Activated naive CD4-positive, alpha-beta T cell treated with anti-CD3 and anti-CD28 coated beads, Interleukin-2, amount 50 U/mL, for 24 hours (primary cell): Measurements from ENCODE around the gene PTPRD.
"Not testable (repeated sequence)": the region's sequence is repeated elsewhere in the genome, so short reads cannot be mapped to it uniquely, and the experiment has no call there.

ENCODE experiments used
- H3K27ac Mint-ChIP-seq: one replicate; pipeline ENCODE4 v1.8.0; 2021; ENCODE audit warnings: mild to moderate bottlenecking, mixed read lengths
- H3K27me3 Mint-ChIP-seq: one replicate; pipeline ENCODE4 v1.8.0; 2021; ENCODE audit warnings: mixed read lengths
- H3K36me3 Mint-ChIP-seq: one replicate; pipeline ENCODE4 v1.8.0; 2021; ENCODE audit warnings: mixed read lengths
- H3K4me1 Mint-ChIP-seq: one replicate; pipeline ENCODE4 v1.8.0; 2021; ENCODE audit warnings: mixed read lengths
- H3K4me3 Mint-ChIP-seq: one replicate; pipeline ENCODE4 v1.8.0; 2021; ENCODE audit warnings: mild to moderate bottlenecking, mixed read lengths
- H3K9me3 Mint-ChIP-seq: one replicate; pipeline ENCODE4 v1.8.0; 2021; ENCODE audit warnings: mixed read lengths

The PTPRD gene

DNA sequence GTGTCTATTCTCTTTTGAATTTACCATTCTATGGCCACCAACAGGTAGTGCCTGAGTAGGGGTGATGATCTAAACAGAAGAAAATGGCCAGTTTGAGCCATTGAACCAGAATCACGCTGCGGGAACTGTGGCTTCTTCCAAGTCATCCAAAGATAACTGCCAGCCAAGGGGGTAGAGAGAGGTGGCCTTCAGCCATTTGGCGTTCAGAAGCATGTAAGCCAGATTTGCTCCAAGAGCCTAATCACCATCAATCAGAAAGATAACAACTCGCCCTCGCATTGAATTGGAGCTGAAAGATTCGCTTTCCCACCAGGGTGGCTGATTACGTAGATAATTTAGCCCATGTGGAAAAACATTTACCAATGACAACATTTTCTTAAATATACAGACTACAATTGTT is 1510.5 kb downstream of the PTPRD start:
- H3K27me3 Mint-ChIP-seq, result no peaks in the 10 kb centered on the region
- no peaks in the 10 kb centered on the region for H3K4me1 Mint-ChIP-seq
- H3K27ac Mint-ChIP-seq, result no peak overlapping the region
- H3K9me3 Mint-ChIP-seq, result no peaks in the 10 kb centered on the region
- H3K4me3 Mint-ChIP-seq, result no peak overlapping the region
- H3K36me3 Mint-ChIP-seq, result no peaks in the 10 kb centered on the region

- H3K4me3 Mint-ChIP-seq, result no peak overlapping the region
- no peaks in the 10 kb centered on the region for H3K36me3 Mint-ChIP-seq
- no peaks in the 10 kb centered on the region for H3K4me1 Mint-ChIP-seq
- no peaks in the 10 kb centered on the region for H3K27me3 Mint-ChIP-seq
- no peaks in the 10 kb centered on the region for H3K9me3 Mint-ChIP-seq
- no peak overlapping the region for H3K27ac Mint-ChIP-seq
These were observed 1512.7 kb downstream of the PTPRD start for GRCh38 chr9:9100070-9100469.

GRCh38 chr9:9099646-9100045 is 1513.2 kb downstream of the PTPRD start:
- H3K27me3 Mint-ChIP-seq, result no peaks in the 10 kb centered on the region
- H3K4me1 Mint-ChIP-seq, result no peaks in the 10 kb centered on the region
- H3K4me3 Mint-ChIP-seq, result no peak overlapping the region
- H3K9me3 Mint-ChIP-seq, result no peaks in the 10 kb centered on the region
- no peak overlapping the region for H3K27ac Mint-ChIP-seq
- H3K36me3 Mint-ChIP-seq, result no peaks in the 10 kb centered on the region

- not testable (repeated sequence) for H3K4me1 Mint-ChIP-seq, H3K36me3 Mint-ChIP-seq, H3K27ac Mint-ChIP-seq
These were observed 1515.5 kb downstream of the PTPRD start for GRCh38 chr9:9097254-9097653.

GRCh38 chr9:9091387-9091786 is 1521.4 kb downstream of the PTPRD start:
- Mint-ChIP-seq H3K27me3 (no peaks in the 10 kb centered on the region), H3K9me3 (no peaks in the 10 kb centered on the region), H3K4me1 (no peaks in the 10 kb centered on the region), H3K4me3 (no peak overlapping the region), H3K27ac (no peak overlapping the region), H3K36me3 (no peaks in the 10 kb centered on the region)

More at GRCh38 chr9:9097254-9097653, 1515.5 kb downstream of the PTPRD start:
- H3K27me3 Mint-ChIP-seq, H3K9me3 Mint-ChIP-seq, H3K4me3 Mint-ChIP-seq: not testable (repeated sequence)

DNA sequence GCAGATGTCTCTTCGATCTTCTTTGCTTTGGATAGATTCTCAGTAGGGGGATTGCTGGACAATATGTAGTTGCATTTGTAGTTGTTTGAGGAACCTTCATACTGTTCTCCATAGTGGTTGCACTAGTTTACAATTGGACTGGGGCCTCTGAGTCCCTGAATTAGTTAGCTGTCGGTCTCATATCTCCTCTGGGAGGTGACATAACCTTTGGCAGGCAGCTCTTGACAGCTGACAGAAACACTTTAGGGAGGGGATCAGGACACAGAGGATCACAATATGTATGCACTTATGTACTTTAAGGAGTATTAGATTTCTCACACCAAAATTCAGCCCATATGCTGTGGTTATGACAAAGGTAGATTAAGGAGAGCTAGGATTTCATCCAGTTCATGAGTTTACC is 1533.3 kb downstream of the PTPRD start:
- no peak overlapping the region for H3K4me3 Mint-ChIP-seq
- no peak overlapping the region for H3K27ac Mint-ChIP-seq
- no peaks in the 10 kb centered on the region for H3K4me1 Mint-ChIP-seq
- peaks cover 15% of the 10 kb centered on the region for H3K9me3 Mint-ChIP-seq
- H3K36me3 Mint-ChIP-seq, result no peaks in the 10 kb centered on the region
- H3K27me3 Mint-ChIP-seq, result no peaks in the 10 kb centered on the region

DNA sequence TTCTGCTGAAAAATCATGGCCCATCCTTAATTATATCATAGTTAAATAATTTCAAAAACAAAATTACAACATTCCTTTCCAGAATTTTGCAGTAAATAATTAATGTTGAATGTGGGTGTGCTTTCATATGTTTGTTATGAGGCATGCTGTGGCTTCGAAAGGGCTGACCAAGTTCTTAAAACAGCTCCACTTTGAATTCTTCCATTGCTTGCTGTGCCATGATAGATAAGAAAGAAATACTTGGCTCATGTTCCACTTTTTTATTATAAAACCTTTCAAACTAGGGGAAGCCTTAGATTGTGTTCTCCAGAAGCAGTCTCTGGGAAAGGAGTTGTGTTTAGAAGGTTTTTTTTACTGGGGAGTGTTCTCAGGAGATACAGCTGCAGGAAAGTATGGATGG is 1534.5 kb downstream of the PTPRD start:
- H3K27me3 Mint-ChIP-seq, result no peaks in the 10 kb centered on the region
- no peaks in the 10 kb centered on the region for H3K4me1 Mint-ChIP-seq
- H3K27ac Mint-ChIP-seq, result no peak overlapping the region
- no peak overlapping the region for H3K4me3 Mint-ChIP-seq
- no peaks in the 10 kb centered on the region for H3K36me3 Mint-ChIP-seq
- H3K9me3 Mint-ChIP-seq, result peaks cover 15% of the 10 kb centered on the region

DNA sequence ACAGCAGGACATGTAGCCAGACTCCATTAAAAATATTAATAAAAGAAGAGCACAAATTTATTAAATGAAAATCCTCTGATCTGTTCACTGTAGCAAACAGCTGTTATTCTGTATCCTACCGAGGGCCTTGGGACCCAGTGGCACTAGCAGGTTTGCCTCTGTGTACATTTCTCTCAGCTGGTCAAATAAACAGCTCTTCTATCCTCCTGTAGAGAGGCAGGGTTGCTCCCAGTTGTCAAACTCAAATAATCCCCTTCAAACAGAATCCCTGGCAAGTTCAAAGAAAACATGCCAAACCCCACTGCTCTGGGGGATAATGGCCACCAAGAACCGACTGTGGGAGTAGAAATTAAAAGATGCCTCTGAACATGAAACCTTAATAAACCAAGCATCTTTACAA is 1551.2 kb downstream of the PTPRD start:
- Mint-ChIP-seq H3K9me3 (peaks cover 5% of the 10 kb centered on the region), H3K4me1 (no peaks in the 10 kb centered on the region), H3K27me3 (no peaks in the 10 kb centered on the region), H3K4me3 (no peak overlapping the region), H3K36me3 (no peaks in the 10 kb centered on the region), H3K27ac (no peak overlapping the region)

DNA sequence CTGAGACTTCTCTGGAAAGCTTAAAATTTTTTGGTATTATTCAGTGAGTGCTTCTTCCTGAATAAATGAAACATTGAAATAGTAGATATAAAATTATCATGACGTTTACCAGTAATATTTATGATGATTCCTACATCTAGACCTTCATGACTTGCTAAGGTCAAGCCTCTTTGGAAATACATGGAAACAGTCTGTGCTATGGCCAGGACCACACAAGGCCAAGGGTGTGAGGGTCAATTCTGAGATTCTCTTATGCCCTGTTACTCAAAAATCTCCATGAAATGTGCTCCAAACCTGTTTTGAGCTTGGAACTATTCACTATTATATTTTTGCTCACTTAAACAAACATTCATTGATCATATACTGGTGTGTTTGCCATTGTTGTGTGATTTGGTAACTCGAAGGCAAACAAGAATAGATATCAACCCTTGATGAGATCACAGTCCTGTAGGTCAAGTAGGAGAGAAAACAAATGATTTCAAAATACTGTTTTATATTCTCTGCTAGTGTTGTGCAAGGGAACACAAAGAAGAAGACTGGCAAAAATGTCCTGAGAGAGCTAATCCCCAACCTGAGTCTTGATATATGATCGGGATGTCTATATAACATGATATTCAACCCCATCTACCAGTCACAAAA is 1558.3 kb downstream of the PTPRD start:
- H3K4me3 Mint-ChIP-seq, result no peak overlapping the region
- no peaks in the 10 kb centered on the region for H3K27me3 Mint-ChIP-seq
- no peak overlapping the region for H3K27ac Mint-ChIP-seq
- peaks cover 5% of the 10 kb centered on the region for H3K9me3 Mint-ChIP-seq
- H3K4me1 Mint-ChIP-seq, result no peaks in the 10 kb centered on the region
- H3K36me3 Mint-ChIP-seq, result no peaks in the 10 kb centered on the region

DNA sequence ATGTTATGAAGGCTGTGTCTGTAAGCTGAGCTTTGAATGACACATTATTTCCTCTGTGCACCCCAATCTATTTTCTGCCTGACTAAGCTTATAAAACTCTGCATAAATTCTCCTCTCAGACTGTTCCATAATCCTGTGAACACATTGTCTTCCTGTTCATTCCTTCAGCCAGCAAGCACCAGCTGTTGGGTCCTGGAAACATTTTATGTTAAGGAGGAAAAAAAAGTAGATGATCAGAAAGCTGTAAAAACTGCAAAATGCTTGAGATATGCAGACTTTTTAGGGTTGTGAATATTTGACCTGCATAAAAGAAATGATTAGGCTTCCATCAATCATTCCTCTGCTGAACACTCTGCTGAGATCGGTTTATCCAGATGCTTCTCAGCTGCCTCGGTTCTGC is 1567.2 kb downstream of the PTPRD start:
- H3K4me1 Mint-ChIP-seq, result no peaks in the 10 kb centered on the region
- no peaks in the 10 kb centered on the region for H3K36me3 Mint-ChIP-seq
- no peak overlapping the region for H3K27ac Mint-ChIP-seq
- H3K4me3 Mint-ChIP-seq, result no peak overlapping the region
- no peaks in the 10 kb centered on the region for H3K9me3 Mint-ChIP-seq
- no peaks in the 10 kb centered on the region for H3K27me3 Mint-ChIP-seq

DNA sequence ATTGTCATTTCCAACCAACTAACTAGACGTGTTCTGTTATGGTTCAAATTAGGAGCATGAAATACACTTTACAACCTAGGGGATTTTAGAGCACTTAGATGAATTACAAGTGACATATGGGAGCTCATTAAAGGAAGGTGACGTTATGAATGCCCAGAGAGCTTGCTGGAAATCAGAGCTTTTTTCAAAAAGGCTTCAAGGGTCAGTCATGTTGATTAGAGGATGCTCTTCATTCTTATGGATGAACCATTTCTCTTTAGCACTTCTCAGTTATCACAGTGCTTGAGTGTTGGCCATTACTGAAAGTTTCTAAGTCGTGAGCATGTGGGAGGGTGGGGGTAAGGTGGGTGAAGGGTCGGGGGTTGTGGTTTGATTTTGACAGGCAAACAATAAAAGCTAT is 1567.7 kb downstream of the PTPRD start:
- H3K36me3 Mint-ChIP-seq, result no peaks in the 10 kb centered on the region
- no peaks in the 10 kb centered on the region for H3K4me1 Mint-ChIP-seq
- H3K27ac Mint-ChIP-seq, result no peak overlapping the region

GRCh38 chr9:9043788-9044187 is 1569.0 kb downstream of the PTPRD start:
- not testable (repeated sequence) for H3K27ac Mint-ChIP-seq

More for the DNA sequence above, 1567.7 kb downstream of the PTPRD start:
- Mint-ChIP-seq H3K4me3 (no peak overlapping the region), H3K9me3 (no peaks in the 10 kb centered on the region), H3K27me3 (no peaks in the 10 kb centered on the region)

DNA sequence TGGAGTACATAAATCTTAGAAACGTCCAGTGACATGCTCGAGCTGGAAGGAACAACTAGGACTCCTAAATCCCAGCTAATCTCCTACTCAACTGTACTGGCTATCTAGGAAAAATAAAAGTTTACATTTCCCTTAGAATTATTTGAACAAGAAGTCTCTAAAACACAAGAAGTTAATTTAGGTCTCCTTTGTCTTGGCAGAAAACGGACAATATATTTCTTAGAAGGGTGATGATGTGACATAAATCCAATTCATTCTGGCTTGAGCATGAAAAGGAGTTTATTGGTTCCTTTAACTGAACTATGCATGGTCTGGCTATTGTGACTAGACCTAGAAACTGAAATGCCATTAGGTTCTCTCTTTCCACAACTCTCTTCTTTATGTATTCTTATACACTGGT is 1571.0 kb downstream of the PTPRD start:
- Mint-ChIP-seq H3K9me3 (no peaks in the 10 kb centered on the region), H3K27me3 (no peaks in the 10 kb centered on the region), H3K4me3 (no peak overlapping the region), H3K4me1 (no peaks in the 10 kb centered on the region), H3K27ac (no peak overlapping the region), H3K36me3 (no peaks in the 10 kb centered on the region)

More at GRCh38 chr9:9043788-9044187, 1569.0 kb downstream of the PTPRD start:
- H3K36me3 Mint-ChIP-seq, H3K27me3 Mint-ChIP-seq, H3K4me3 Mint-ChIP-seq, H3K9me3 Mint-ChIP-seq, H3K4me1 Mint-ChIP-seq: not testable (repeated sequence)

DNA sequence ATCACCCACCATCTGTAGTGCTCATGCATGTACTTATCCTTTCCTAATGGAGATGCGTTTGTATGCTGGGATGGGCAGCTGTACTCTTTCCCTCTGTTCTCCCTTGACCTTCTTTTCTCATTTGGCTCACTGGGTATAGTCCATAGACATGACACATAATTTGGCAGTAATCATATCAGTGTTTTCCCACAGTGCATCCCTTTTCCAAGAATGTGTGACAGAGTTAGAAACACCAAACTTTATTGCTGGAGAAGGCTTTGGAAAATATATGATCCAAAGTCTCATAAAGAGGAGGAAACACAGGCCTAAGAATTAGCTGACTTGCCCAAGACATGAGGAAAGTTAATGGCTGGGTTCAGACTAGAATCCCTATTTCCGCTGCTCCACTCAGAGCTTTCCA is 1579.8 kb downstream of the PTPRD start:
- Mint-ChIP-seq H3K27ac (no peak overlapping the region), H3K9me3 (peaks cover 7% of the 10 kb centered on the region), H3K4me1 (no peaks in the 10 kb centered on the region), H3K27me3 (no peaks in the 10 kb centered on the region), H3K36me3 (no peaks in the 10 kb centered on the region), H3K4me3 (no peak overlapping the region)

DNA sequence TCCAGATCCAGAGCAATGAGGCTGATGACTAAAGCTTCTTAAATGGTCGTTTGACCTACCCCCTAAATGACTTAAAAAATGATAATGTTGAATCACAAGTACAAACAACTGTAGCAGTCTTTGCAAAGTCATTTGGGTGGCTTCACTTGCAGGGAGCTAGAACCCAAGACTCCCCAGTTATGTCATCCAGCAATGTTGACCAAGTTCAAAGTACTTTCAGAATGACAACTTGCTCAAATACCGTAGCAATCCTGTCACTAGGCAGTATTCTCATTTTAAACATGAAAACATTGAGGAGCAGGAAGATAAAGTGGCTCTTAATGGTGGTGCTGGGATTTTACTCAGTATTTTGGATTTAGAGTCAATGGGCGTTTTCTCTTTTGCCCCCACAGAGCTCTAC is 1596.2 kb downstream of the PTPRD start:
- no peaks in the 10 kb centered on the region for H3K27me3 Mint-ChIP-seq
- no peak overlapping the region for H3K27ac Mint-ChIP-seq
- peaks cover 5% of the 10 kb centered on the region for H3K9me3 Mint-ChIP-seq
- no peak overlapping the region for H3K4me3 Mint-ChIP-seq
- no peaks in the 10 kb centered on the region for H3K36me3 Mint-ChIP-seq
- no peaks in the 10 kb centered on the region for H3K4me1 Mint-ChIP-seq

DNA sequence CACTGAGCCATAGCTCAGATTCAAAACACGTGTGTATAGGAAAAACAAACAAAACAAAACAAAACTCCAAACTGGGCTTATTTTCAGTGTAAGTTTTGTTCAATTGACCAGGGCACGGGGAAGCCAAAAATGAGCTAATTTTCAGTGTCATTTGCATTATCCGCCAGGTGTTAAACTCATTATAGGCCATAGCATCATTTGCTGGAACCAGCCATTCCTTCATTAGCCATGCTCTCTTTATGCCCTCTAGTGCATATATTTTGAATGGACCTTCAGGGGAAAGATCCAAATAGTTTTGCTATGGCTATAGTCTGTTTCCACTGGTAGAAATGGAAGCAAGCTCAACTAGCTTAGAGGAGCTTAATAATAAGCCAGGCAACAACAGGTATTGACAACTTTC is 1608.0 kb downstream of the PTPRD start:
- Mint-ChIP-seq H3K9me3 (no peaks in the 10 kb centered on the region), H3K36me3 (no peaks in the 10 kb centered on the region), H3K4me3 (no peak overlapping the region), H3K27me3 (no peaks in the 10 kb centered on the region), H3K27ac (no peak overlapping the region), H3K4me1 (no peaks in the 10 kb centered on the region)

- Mint-ChIP-seq H3K4me1 (no peaks in the 10 kb centered on the region), H3K36me3 (no peaks in the 10 kb centered on the region), H3K9me3 (no peaks in the 10 kb centered on the region), H3K27ac (no peak overlapping the region), H3K27me3 (no peaks in the 10 kb centered on the region), H3K4me3 (no peak overlapping the region)
These were observed 1609.8 kb downstream of the PTPRD start for GRCh38 chr9:9002826-9003583.
